Mesenchymal stem cell (in vitro differentiated cells and primary cell): ENCODE results near the gene SH3PXD2A.

Source experiments
- DNase-seq: peaks from one replicate; pipeline ENCODE4 v3.0.0-alpha.2; 2013
- H2AFZ ChIP-seq: one replicate; pipeline ENCODE4 v1.6.1; 2013; ENCODE audit warnings: low read depth, mild to moderate bottlenecking, control low read depth, inconsistent platforms, low read length, moderate library complexity
- H2AK5ac ChIP-seq: 2 replicates; pipeline ENCODE4 v1.6.1; 2013; ENCODE audit warnings: low read length, moderate library complexity, mild to moderate bottlenecking, inconsistent platforms; ENCODE audit not compliant: severe bottlenecking
- H2BK120ac ChIP-seq: one replicate; pipeline ENCODE4 v1.6.1; 2013; ENCODE audit warnings: low read depth, mild to moderate bottlenecking, inconsistent platforms, low read length, moderate library complexity
- H2BK12ac ChIP-seq, 2 experiments: one replicate each; pipeline ENCODE4 v1.6.1; 2013; ENCODE audit warnings: inconsistent platforms in 2 of 2, low read length in 2 of 2, mild to moderate bottlenecking in 2 of 2, moderate library complexity in 2 of 2, control low read depth in 1 of 2
- H2BK15ac ChIP-seq: one replicate; pipeline ENCODE4 v1.6.1; 2013; ENCODE audit warnings: mild to moderate bottlenecking, low read depth, inconsistent platforms; ENCODE audit not compliant: poor library complexity, severe bottlenecking
- H2BK5ac ChIP-seq: 2 replicates; pipeline ENCODE4 v1.6.1; 2013; ENCODE audit warnings: low read depth, mild to moderate bottlenecking, low read length, control low read depth, inconsistent platforms; ENCODE audit not compliant: poor library complexity, severe bottlenecking
- H3K14ac ChIP-seq, 2 experiments: one replicate each; pipeline ENCODE4 v1.6.1; 2013; ENCODE audit warnings: inconsistent platforms in 2 of 2, low read length in 2 of 2, control low read depth in 1 of 2, mild to moderate bottlenecking in 1 of 2, moderate library complexity in 1 of 2
- H3K18ac ChIP-seq, 2 experiments: one replicate each; pipeline ENCODE4 v1.6.1; 2013; ENCODE audit warnings: inconsistent platforms in 2 of 2, low read length in 2 of 2, control low read depth in 1 of 2, low read depth in 1 of 2, mild to moderate bottlenecking in 1 of 2
- H3K23ac ChIP-seq, 2 experiments: one replicate each; pipeline ENCODE4 v1.6.1; 2013; ENCODE audit warnings: inconsistent platforms in 2 of 2, low read length in 2 of 2, mild to moderate bottlenecking in 2 of 2, moderate library complexity in 2 of 2, control low read depth in 1 of 2
- H3K27ac ChIP-seq: 2 replicates; pipeline ENCODE4 v1.5.1; 2013; ENCODE audit warnings: mild to moderate bottlenecking, moderate library complexity, low read length, control low read depth, inconsistent platforms; ENCODE audit not compliant: poor library complexity, severe bottlenecking
- H3K27me3 ChIP-seq, 2 experiments: 2 replicates each; pipeline versions ENCODE4 v1.6.1 to v1.7.0; 2013; ENCODE audit warnings: low read length in 2 of 2, mild to moderate bottlenecking in 2 of 2, moderate library complexity in 2 of 2, control low read depth in 1 of 2, inconsistent platforms in 1 of 2; ENCODE audit not compliant: control insufficient read depth in 1 of 2, insufficient read depth in 1 of 2
- H3K36me3 ChIP-seq, 2 experiments: 2 replicates each; pipeline versions ENCODE4 v1.6.1 to v1.7.0; 2013; ENCODE audit warnings: low read length in 2 of 2, control low read depth in 1 of 2, inconsistent platforms in 1 of 2, low read depth in 1 of 2, mild to moderate bottlenecking in 1 of 2; ENCODE audit not compliant: insufficient read depth in 2 of 2, control insufficient read depth in 1 of 2
- H3K4ac ChIP-seq, 2 experiments: one replicate each; pipeline ENCODE4 v1.6.1; 2013; ENCODE audit warnings: inconsistent platforms in 2 of 2, low read length in 2 of 2, mild to moderate bottlenecking in 2 of 2, moderate library complexity in 2 of 2, control low read depth in 1 of 2, low read depth in 1 of 2
- H3K4me1 ChIP-seq: 2 replicates; pipeline ENCODE4 v1.6.1; 2013; ENCODE audit warnings: low read depth, low read length, control low read depth; ENCODE audit not compliant: control insufficient read depth, insufficient read depth
- H3K4me2 ChIP-seq: 2 replicates; pipeline ENCODE4 v1.6.1; 2013; ENCODE audit warnings: low read length, mild to moderate bottlenecking, inconsistent platforms; ENCODE audit not compliant: poor library complexity, severe bottlenecking
- H3K4me3 ChIP-seq, 2 experiments: 2 replicates each; pipeline versions ENCODE4 v1.5.1 to v1.7.0; 2013; ENCODE audit warnings: low read length in 2 of 2, mild to moderate bottlenecking in 2 of 2, control low read depth in 1 of 2, low read depth in 1 of 2; ENCODE audit not compliant: insufficient read depth in 1 of 2
- H3K79me1 ChIP-seq: replicated peaks from 2 replicates; pipeline ENCODE4 v1.6.1; 2013; ENCODE audit warnings: mild to moderate bottlenecking, control low read depth, low read length, inconsistent platforms; ENCODE audit not compliant: poor library complexity, severe bottlenecking
- H3K9ac ChIP-seq: 2 replicates; pipeline ENCODE4 v1.7.0; 2013; ENCODE audit warnings: mild to moderate bottlenecking, low read length, moderate library complexity
- H3K9me3 ChIP-seq: 2 replicates; pipeline ENCODE4 v1.7.0; 2013; ENCODE audit warnings: mild to moderate bottlenecking, low read length; ENCODE audit not compliant: control insufficient read depth
- H4K8ac ChIP-seq: one replicate; pipeline ENCODE4 v1.6.1; 2013; ENCODE audit warnings: inconsistent platforms, mild to moderate bottlenecking, low read length, moderate library complexity
- H4K91ac ChIP-seq: one replicate; pipeline ENCODE4 v1.6.1; 2013; ENCODE audit warnings: mild to moderate bottlenecking, low read length, inconsistent platforms
- WGBS: methylation state at CpG from one replicate; pipeline ENCODE4 v1.1.7; 2013; ENCODE audit warnings: mixed read lengths; 5-methylcytosine and 5-hydroxymethylcytosine counted together

The SH3PXD2A gene

DNA sequence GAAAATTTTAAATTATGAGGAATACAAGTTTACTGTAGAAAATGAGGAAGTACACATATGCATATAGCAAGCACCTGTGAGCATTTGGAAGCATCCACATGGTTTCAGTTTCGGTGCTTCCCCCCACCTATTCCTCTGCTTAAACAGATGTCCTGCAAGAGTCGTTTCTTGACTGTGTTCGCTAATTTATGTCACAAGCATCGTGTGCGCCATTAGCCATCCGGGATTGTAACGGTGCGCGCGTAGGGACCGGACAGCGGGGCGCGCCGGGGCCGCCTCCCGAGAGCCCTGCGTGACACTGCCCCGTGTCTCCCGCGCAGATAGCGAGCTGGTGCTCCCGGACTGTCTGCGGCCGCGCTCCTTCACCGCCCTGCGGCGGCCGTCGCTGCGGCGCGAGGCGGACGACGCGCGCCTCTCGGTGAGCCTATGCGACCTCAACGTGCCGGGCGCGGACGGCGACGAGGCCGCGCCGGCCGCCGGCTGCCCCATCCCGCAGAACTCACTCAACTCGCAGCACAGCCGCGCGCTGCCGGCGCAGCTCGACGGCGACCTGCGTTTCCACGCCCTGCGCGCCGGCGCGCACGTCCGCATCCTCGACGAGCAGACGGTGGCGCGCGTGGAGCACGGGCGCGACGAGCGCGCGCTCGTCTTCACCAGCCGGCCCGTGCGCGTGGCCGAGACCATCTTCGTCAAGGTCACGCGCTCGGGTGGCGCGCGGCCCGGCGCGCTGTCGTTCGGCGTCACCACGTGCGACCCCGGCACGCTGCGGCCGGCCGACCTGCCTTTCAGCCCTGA lies 271.0 kb downstream of the SH3PXD2A start:
- Histone ChIP-seq H3K36me3 (peaks cover 0 to 3% of the 10 kb centered on the region in 2 experiments), H3K4ac (no peak overlapping the region), H3K14ac (no peak overlapping the region), H2BK5ac (no peak overlapping the region), H2AFZ (no peak overlapping the region), H2BK15ac (no peak overlapping the region), H3K9me3 (no peaks in the 10 kb centered on the region), H3K23ac (no peak overlapping the region), H4K91ac (peak overlapping the region; percentile 27), H3K27ac (no peak overlapping the region), H3K4me3 (peak overlapping the region in 1 of 2 experiments; percentile 78), H4K8ac (no peak overlapping the region), H2AK5ac (no peak overlapping the region), H2BK120ac (no peak overlapping the region), H3K4me2 (no peak overlapping the region), H2BK12ac (no peak overlapping the region), H3K27me3 (peaks cover 40 to 55% of the 10 kb centered on the region in 2 experiments), H3K4me1 (peaks cover 9% of the 10 kb centered on the region), H3K79me1 (no peaks in the 10 kb centered on the region), H3K9ac (peak overlapping the region; percentile 54), H3K18ac (no peak overlapping the region)
- 96% methylated on average over 111 of the region's 111 CpGs for WGBS
- DNase-seq, result no peak

DNA sequence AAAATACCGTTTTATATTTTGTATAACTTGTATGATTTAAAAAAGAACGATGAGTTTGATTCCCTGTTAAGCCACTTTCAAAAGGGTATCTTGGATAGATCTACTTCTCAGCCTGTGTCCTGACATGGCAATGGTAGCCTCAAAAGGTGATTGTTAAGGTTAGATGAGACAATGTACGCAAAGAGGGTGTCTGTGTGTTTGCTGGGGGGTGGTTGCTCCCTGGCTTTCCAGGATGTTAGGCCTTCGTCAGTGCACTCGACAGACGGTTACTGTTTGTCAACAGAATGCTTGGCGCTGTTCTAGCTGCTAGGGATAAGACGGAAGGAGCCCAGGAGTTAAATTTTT lies 271.5 kb downstream of the SH3PXD2A start:
- Histone ChIP-seq H3K4me3 (peak overlapping the region in 1 of 2 experiments; percentile 78), H4K91ac (peak overlapping the region; percentile 61), H3K27me3 (peaks cover 36 to 61% of the 10 kb centered on the region in 2 experiments), H3K9me3 (no peaks in the 10 kb centered on the region), H3K27ac (no peak overlapping the region), H2AK5ac (no peak overlapping the region), H2BK15ac (no peak overlapping the region), H3K18ac (no peak overlapping the region), H3K14ac (no peak overlapping the region), H2BK120ac (no peak overlapping the region), H3K4me2 (no peak overlapping the region), H3K36me3 (peaks cover 0 to 3% of the 10 kb centered on the region in 2 experiments), H3K4me1 (peaks cover 12% of the 10 kb centered on the region), H3K79me1 (no peaks in the 10 kb centered on the region), H3K23ac (no peak overlapping the region), H2AFZ (no peak overlapping the region), H3K9ac (peak overlapping the region; percentile 54), H2BK5ac (no peak overlapping the region), H2BK12ac (no peak overlapping the region), H3K4ac (no peak overlapping the region), H4K8ac (no peak overlapping the region)
- no peak for DNase-seq
- WGBS, result 92% methylated on average over 7 of the region's 8 CpGs

GRCh38 chr10:103582331-103583123 lies 272.8 kb downstream of the SH3PXD2A start:
- H2AK5ac ChIP-seq, result no peak overlapping the region
- H3K36me3 ChIP-seq, result peaks cover 0 to 3% of the 10 kb centered on the region in 2 experiments
- peaks cover 16% of the 10 kb centered on the region for H3K4me1 ChIP-seq
- H3K18ac ChIP-seq, result no peak overlapping the region
- H3K23ac ChIP-seq, result no peak overlapping the region
- peak; percentile 4 for DNase-seq
- no peak overlapping the region for H3K27ac ChIP-seq
- H3K79me1 ChIP-seq, result no peaks in the 10 kb centered on the region
- no peak overlapping the region for H2AFZ ChIP-seq
- no peak overlapping the region for H4K91ac ChIP-seq
- no peak overlapping the region for H3K4me2 ChIP-seq
- H2BK5ac ChIP-seq, result no peak overlapping the region
- H2BK15ac ChIP-seq, result no peak overlapping the region
- H3K4ac ChIP-seq, result no peak overlapping the region
- H2BK120ac ChIP-seq, result no peak overlapping the region
- no peaks in the 10 kb centered on the region for H3K9me3 ChIP-seq
- H3K27me3 ChIP-seq, result peaks cover 34 to 74% of the 10 kb centered on the region in 2 experiments
- WGBS, result 84% methylated on average over 13 of the region's 13 CpGs
- H3K14ac ChIP-seq, result peak overlapping the region in 1 of 2 experiments; percentile 51
- no peak overlapping the region for H3K4me3 ChIP-seq
- H3K9ac ChIP-seq, result no peak overlapping the region
- H2BK12ac ChIP-seq, result no peak overlapping the region
- H4K8ac ChIP-seq, result peak overlapping the region; percentile 46

DNA sequence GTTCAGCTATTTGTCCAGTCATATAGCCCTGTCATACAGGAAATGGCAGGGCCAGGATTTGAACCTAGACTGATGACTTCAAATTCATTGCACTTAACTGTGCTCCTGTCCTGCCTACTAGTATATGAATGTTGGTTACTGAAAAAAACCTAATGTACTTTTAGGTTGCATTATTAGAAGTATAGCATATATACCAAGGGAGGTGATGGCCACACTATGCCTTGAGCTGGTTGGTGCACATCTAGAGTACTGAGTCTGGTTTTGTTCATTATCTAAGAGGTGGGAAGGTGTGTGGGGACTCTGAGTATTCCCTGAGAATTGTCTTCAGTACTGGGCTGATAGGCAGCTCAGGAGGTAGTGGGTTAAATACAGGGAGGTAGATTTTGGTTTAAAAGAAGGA lies 273.9 kb downstream of the SH3PXD2A start:
- no peak overlapping the region for H2BK120ac ChIP-seq
- no peak overlapping the region for H3K4me3 ChIP-seq
- H3K36me3 ChIP-seq, result peaks cover 0 to 3% of the 10 kb centered on the region in 2 experiments
- H2BK5ac ChIP-seq, result no peak overlapping the region
- H2AFZ ChIP-seq, result no peak overlapping the region
- H3K14ac ChIP-seq, result no peak overlapping the region
- peaks cover 17% of the 10 kb centered on the region for H3K4me1 ChIP-seq
- no peak overlapping the region for H3K4ac ChIP-seq
- H2AK5ac ChIP-seq, result no peak overlapping the region
- no peak overlapping the region for H2BK12ac ChIP-seq
- no peak for DNase-seq
- no peaks in the 10 kb centered on the region for H3K9me3 ChIP-seq
- H4K8ac ChIP-seq, result no peak overlapping the region
- no peak overlapping the region for H4K91ac ChIP-seq
- peaks cover 39 to 84% of the 10 kb centered on the region in 2 experiments for H3K27me3 ChIP-seq
- no peak overlapping the region for H3K9ac ChIP-seq
- H3K23ac ChIP-seq, result no peak overlapping the region
- H3K27ac ChIP-seq, result no peak overlapping the region
- H3K18ac ChIP-seq, result no peak overlapping the region
- no peaks in the 10 kb centered on the region for H3K79me1 ChIP-seq
- H3K4me2 ChIP-seq, result no peak overlapping the region
- H2BK15ac ChIP-seq, result no peak overlapping the region
